ENCODE measurements around the gene OPN5. TPM values are rescaled to one million over a fixed set of nuclear protein-coding genes. Genes with fewer than 3 reads are reported as not detected.
A peak's percentile ranks its signal among the peaks of the same experiment; 100 is the strongest.

The OPN5 gene
- total and polyA plus RNA-seq, 12 donors, result 0.15 to 1.1 (median 0.35) TPM; not detected in 3

DNA sequence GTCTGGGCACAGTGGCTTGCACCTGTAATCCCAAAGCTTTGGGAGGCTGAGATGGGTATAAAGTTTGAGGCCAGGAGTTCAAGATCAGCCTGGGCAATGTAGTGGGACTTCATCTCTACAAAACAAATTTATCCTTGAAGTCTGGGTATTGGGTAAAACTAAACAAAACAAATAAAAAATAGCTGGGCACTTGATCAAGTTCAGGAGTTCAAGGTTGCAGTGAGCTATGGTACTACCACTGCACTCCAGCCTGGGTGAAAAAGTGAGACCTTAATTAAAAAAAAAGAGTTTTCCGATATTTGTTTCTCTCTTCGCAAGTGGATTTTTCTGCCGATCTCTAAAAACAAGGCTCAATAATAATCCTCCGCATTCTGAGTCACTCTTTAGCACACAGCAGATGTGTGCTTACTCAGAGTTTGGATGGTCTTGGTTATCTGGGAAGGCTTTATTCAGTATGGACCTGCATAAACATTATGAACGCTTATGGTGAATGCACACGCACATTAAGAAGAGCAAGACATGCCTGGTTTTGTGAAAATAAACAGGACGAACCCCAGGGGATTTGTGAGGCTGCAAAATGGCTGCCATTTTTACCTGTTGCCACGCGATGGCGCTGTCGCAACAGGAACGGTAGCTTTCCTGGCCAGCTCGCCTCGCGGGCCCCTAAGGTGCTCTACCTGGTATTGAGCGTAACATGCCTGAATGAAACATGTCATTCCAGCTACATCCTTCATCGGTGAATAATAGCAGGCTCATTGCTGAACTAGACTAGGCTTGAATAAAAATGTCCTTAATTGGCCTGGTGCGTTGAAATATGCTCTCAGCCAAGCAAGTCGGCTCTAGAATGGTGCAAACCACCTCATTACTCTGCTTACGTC is 6.0 kb downstream of the OPN5 start:
- Histone ChIP-seq H3K27me3 (peaks cover 0 to 33% (median 13%) of the 10 kb centered on the region in 7 donors), H3K4me1 (peaks cover 0 to 11% (median 3%) of the 10 kb centered on the region in 9 donors), H3K27ac (no peak overlapping the region), H3K4me3 (peak overlapping the region in 2 of 10 donors; percentile 5 to 32), H3K9me3 (no peaks in the 10 kb centered on the region), H3K36me3 (no peaks in the 10 kb centered on the region)
- ATAC-seq, result peak in 7 of 8 donors; percentile 58 to 78 (median 71)
- intact Hi-C loops (cut with DNase I), result loop anchor here in 9 of 10 donors (2.0 to 10.0 kb wide), 6 partner anchors 977 to 1627 kb away; no protein-coding TSS in a partner anchor
- 18 to 20% methylated on average over 20 of the region's 20 CpGs for WGBS, 2 donors
- peak; percentile 29 to 54 for DNase-seq
- TF ChIP-seq, protein P1, sequence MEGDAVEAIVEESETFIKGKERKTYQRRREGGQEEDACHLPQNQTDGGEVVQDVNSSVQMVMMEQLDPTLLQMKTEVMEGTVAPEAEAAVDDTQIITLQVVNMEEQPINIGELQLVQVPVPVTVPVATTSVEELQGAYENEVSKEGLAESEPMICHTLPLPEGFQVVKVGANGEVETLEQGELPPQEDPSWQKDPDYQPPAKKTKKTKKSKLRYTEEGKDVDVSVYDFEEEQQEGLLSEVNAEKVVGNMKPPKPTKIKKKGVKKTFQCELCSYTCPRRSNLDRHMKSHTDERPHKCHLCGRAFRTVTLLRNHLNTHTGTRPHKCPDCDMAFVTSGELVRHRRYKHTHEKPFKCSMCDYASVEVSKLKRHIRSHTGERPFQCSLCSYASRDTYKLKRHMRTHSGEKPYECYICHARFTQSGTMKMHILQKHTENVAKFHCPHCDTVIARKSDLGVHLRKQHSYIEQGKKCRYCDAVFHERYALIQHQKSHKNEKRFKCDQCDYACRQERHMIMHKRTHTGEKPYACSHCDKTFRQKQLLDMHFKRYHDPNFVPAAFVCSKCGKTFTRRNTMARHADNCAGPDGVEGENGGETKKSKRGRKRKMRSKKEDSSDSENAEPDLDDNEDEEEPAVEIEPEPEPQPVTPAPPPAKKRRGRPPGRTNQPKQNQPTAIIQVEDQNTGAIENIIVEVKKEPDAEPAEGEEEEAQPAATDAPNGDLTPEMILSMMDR (IDR thresholded peaks at IDR 0.05), result peak; percentile 74 to 95 (median 92)

DNA sequence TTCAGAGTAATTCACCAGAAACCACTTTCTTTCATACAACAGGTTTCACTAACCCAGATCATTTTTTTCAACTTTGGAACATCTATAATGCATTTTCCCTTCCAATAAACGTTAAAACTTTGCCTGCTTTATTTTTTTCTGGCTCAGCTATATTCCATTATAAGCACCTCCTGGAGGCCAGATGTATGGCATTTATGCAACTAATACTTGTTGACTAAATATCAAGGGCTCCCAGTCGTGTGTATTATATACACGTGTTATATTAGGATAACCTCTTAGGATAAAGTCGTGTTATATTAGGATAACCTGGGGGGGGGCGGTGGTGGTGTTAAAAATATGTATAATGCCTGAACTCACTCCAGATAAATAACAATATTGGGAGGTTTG is 6.7 kb downstream of the OPN5 start:
- ATAC-seq, result peak in 1 of 8 donors; percentile 17
- no peaks in the 10 kb centered on the region for H3K36me3 ChIP-seq
- no peaks in the 10 kb centered on the region for H3K9me3 ChIP-seq
- DNase-seq, result no peak
- peaks cover 0 to 33% (median 13%) of the 10 kb centered on the region in 7 donors for H3K27me3 ChIP-seq
- H3K4me1 ChIP-seq, result peaks cover 0 to 11% (median 3%) of the 10 kb centered on the region in 9 donors
- H3K4me3 ChIP-seq, result peak overlapping the region in 1 of 10 donors; percentile 32
- WGBS, 2 donors, result 40 to 43% methylated on average over 5 of the region's 5 CpGs
- TF ChIP-seq, protein P1 (IDR thresholded peaks at IDR 0.05), result no peak
- no peak overlapping the region for H3K27ac ChIP-seq
- intact Hi-C loops (cut with DNase I), result loop anchor here in 9 of 10 donors (2.0 to 10.0 kb wide), 6 partner anchors 976 to 1626 kb away; no protein-coding TSS in a partner anchor

GRCh38 chr6:47789553-47789952 is 7.7 kb downstream of the OPN5 start:
- DNase-seq (no peak), ATAC-seq (no peak)
- Histone ChIP-seq H3K27ac (no peak overlapping the region), H3K27me3 (peaks cover 0 to 33% (median 13%) of the 10 kb centered on the region in 7 donors), H3K9me3 (no peaks in the 10 kb centered on the region), H3K4me3 (no peak overlapping the region), H3K36me3 (no peaks in the 10 kb centered on the region), H3K4me1 (peaks cover 0 to 11% (median 3%) of the 10 kb centered on the region in 9 donors)
- TF ChIP-seq, protein P1 (IDR thresholded peaks at IDR 0.05), result no peak
- intact Hi-C loops (cut with DNase I), result loop anchor here in 9 of 10 donors (2.0 to 10.0 kb wide), 6 partner anchors 975 to 1625 kb away; no protein-coding TSS in a partner anchor
- 55 to 65% methylated on average over 2 of the region's 2 CpGs for WGBS, 2 donors

DNA sequence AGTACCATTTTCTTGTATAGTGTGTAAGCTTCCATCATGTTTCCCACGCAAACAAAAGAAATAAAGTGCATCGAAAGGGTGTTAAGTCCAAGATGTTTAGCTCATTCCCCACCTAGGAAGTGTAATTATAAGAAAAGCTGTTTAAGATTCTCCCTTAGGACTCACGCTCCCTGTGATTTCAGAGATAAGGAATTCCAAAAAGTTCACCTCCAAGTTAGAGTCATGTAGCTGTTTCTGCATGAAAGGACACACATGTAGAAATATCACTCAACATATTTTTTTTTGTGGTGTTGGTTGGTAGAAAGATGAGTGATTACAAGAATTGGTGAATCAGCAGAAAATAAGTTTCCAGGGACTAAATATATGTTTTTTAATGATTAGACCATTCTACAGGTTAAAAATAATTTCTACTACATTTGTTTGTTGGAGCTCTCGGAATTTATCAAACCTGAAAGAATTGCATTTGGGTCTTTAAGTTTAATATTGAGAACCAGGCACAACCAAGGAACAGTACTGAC is 10.4 kb downstream of the OPN5 start:
- H3K27ac ChIP-seq, result no peak overlapping the region
- peaks cover 0 to 11% (median 3%) of the 10 kb centered on the region in 9 donors for H3K4me1 ChIP-seq
- WGBS, 2 donors, result 90 to 92% methylated on average over 4 of the region's 4 CpGs
- DNase-seq (no peak), ATAC-seq (no peak)
- H3K27me3 ChIP-seq, result peaks cover 0 to 26% (median 13%) of the 10 kb centered on the region in 7 donors
- no peaks in the 10 kb centered on the region for H3K36me3 ChIP-seq
- no peaks in the 10 kb centered on the region for H3K9me3 ChIP-seq
- intact Hi-C loops (cut with DNase I), result no loop called here
- TF ChIP-seq, protein P1 (IDR thresholded peaks at IDR 0.05), result no peak
- H3K4me3 ChIP-seq, result no peak overlapping the region

All from heart right ventricle (tissue), 16 donors.